K562 treated with DMSO at 1 percent for 48 hours (cell line): Measurements from ENCODE around the gene IVNS1ABP. TPM values are rescaled to one million over a fixed set of nuclear protein-coding genes. Genes with fewer than 3 reads are reported as not detected.

Source experiments
- total RNA-seq: library from RNA; unstranded; fragments of 300-600 nt; gene quantifications from 2 replicates; pipeline ENCODE4 v1.2.3, GENCODE V29; 2022; ENCODE audit warnings: low replicate concordance; ENCODE audit errors: extremely low read depth

Gene IVNS1ABP
- total RNA-seq, result not detected in 2 replicates

GRCh38 chr1:185317034-185317885 is at the start of gene IVNS1ABP:
IVNS1ABP (minus strand) TSS chr1:185317243; CDS start chr1:185309493, 7,750 bp downstream.

Other genes with a start within 250 kb of the IVNS1ABP start
- not detected in 2 replicates for gene TRMT1L, start 160.3 kb downstream of the IVNS1ABP start, total RNA-seq
- gene SWT1, start 160.1 kb downstream of the IVNS1ABP start, total RNA-seq, result not detected in 2 replicates